Spinal cord (tissue), 10 donors: ENCODE results near the gene CDKN2B-AS1. TPM values are rescaled to one million over a fixed set of nuclear protein-coding genes. Genes with fewer than 3 reads are reported as not detected.

Experiments used
- DNase-seq, 6 donors: peaks; one replicate each; pipeline versions ENCODE4 v3.0.0 to v3.0.0-alpha.2; 2013 to 2015; ENCODE audit warnings: low spot score in 6 of 6, low read depth in 4 of 6
- H3K27ac ChIP-seq: one replicate; pipeline ENCODE4 v1.5.1; 2013; ENCODE audit warnings: low read depth, low read length, control low read depth
- H3K27me3 ChIP-seq: one replicate; pipeline ENCODE4 v1.6.1; 2013; ENCODE audit warnings: low read length; ENCODE audit not compliant: control insufficient read depth, insufficient read depth
- H3K36me3 ChIP-seq: one replicate; pipeline ENCODE4 v1.6.1; 2013; ENCODE audit warnings: low read length; ENCODE audit not compliant: control insufficient read depth, insufficient read depth
- H3K4me1 ChIP-seq: one replicate; pipeline ENCODE4 v1.6.1; 2013; ENCODE audit warnings: low read length; ENCODE audit not compliant: control insufficient read depth, insufficient read depth
- H3K4me3 ChIP-seq: one replicate; pipeline ENCODE4 v1.5.1; 2013; ENCODE audit warnings: low read depth, low read length, control low read depth
- H3K9me3 ChIP-seq: one replicate; pipeline ENCODE4 v1.6.1; 2013; ENCODE audit warnings: low read length; ENCODE audit not compliant: control insufficient read depth, insufficient read depth
- WGBS: methylation state at CpG from one replicate; pipeline ENCODE4 v1.1.5; 2013; ENCODE audit warnings: missing lambda C conversion rate; ENCODE audit not compliant: insufficient coverage; 5-methylcytosine and 5-hydroxymethylcytosine counted together
- polyA plus RNA-seq, 2 donors: library from polyadenylated mRNA; unstranded; fragments of 120-200 nt; gene quantifications; one replicate each; pipeline ENCODE4 v1.2.1, GENCODE V29; 2013; ENCODE audit not compliant: insufficient read length in 2 of 2
- total RNA-seq, 2 donors: library from RNA; depleted of rRNA in 1 of 2; stranded (reverse); fragments of 120-200 nt in 1 of 2; fragments of >200 nt in 1 of 2; gene quantifications; one replicate each; pipeline versions ENCODE4 v1.2.3 to v1.2.4, GENCODE V29; 2013 to 2014
- donor health status: healthy.

CDKN2B-AS1 gene
- total and polyA plus RNA-seq, 4 donors: 0.29 to 0.55 (median 0.50) TPM

- WGBS: no CpG with 5 or more reads among the region's 1 CpG
- no peaks in the 10 kb centered on the region for H3K36me3 ChIP-seq
- DNase-seq: no peak
These were observed 7.4 kb downstream of the CDKN2B-AS1 start for GRCh38 chr9:22002038-22002437.

GRCh38 chr9:22005021-22005701 lies 10.6 kb downstream of the CDKN2B-AS1 start:
- Histone ChIP-seq H3K4me3 (no peak overlapping the region), H3K9me3 (no peaks in the 10 kb centered on the region), H3K27ac (no peak overlapping the region), H3K27me3 (peaks cover 90% of the 10 kb centered on the region), H3K4me1 (peaks cover 18% of the 10 kb centered on the region), H3K36me3 (no peaks in the 10 kb centered on the region)
- DNase-seq: peak in 1 of 6 donors; percentile 53
- WGBS: 8% methylated on average over 22 of the region's 25 CpGs

More at GRCh38 chr9:22002038-22002437, 7.4 kb downstream of the CDKN2B-AS1 start:
- peaks cover 75% of the 10 kb centered on the region for H3K27me3 ChIP-seq
- no peak overlapping the region for H3K27ac ChIP-seq
- H3K4me1 ChIP-seq: peaks cover 7% of the 10 kb centered on the region
- H3K9me3 ChIP-seq: no peaks in the 10 kb centered on the region
- H3K4me3 ChIP-seq: no peak overlapping the region

GRCh38 chr9:22005702-22006606 lies 11.4 kb downstream of the CDKN2B-AS1 start:
- Histone ChIP-seq H3K36me3 (no peaks in the 10 kb centered on the region), H3K4me3 (no peak overlapping the region), H3K27me3 (peaks cover 91% of the 10 kb centered on the region), H3K27ac (no peak overlapping the region), H3K4me1 (peaks cover 18% of the 10 kb centered on the region), H3K9me3 (no peaks in the 10 kb centered on the region)
- no peak for DNase-seq
- 3% methylated on average over 40 of the region's 44 CpGs for WGBS

- 0% methylated on average over 7 of the region's 8 CpGs for WGBS
These were observed 13.8 kb downstream of the CDKN2B-AS1 start for GRCh38 chr9:22008384-22008716.

GRCh38 chr9:22008717-22009505 lies 14.3 kb downstream of the CDKN2B-AS1 start, which contains the start of gene CDKN2B:
TSS of gene CDKN2B (minus strand) at chr9:22009305. CDS start at chr9:22008953, 352 bp downstream.
- Histone ChIP-seq H3K27ac (peak within 1 kb of the TSS; percentile 12), H3K4me3 (peak within 1 kb of the TSS; percentile 66), H3K9me3 (no peaks in the 10 kb centered on the region), H3K4me1 (peaks cover 18% of the 10 kb centered on the region), H3K36me3 (no peaks in the 10 kb centered on the region), H3K27me3 (peaks cover 84% of the 10 kb centered on the region)
- WGBS: 0% methylated on average over 86 of the region's 86 CpGs
- peak in 5 of 6 donors; percentile 50 to 94 (median 78) for DNase-seq

More at GRCh38 chr9:22008384-22008716, 13.8 kb downstream of the CDKN2B-AS1 start:
- Histone ChIP-seq H3K9me3 (no peaks in the 10 kb centered on the region), H3K27ac (no peak overlapping the region), H3K4me1 (peaks cover 18% of the 10 kb centered on the region), H3K36me3 (no peaks in the 10 kb centered on the region), H3K27me3 (peaks cover 89% of the 10 kb centered on the region), H3K4me3 (no peak overlapping the region)
- DNase-seq: peak in 1 of 6 donors; percentile 59

- no peaks in the 10 kb centered on the region for H3K36me3 ChIP-seq
- peaks cover 79% of the 10 kb centered on the region for H3K27me3 ChIP-seq
- H3K4me3 ChIP-seq: peak overlapping the region; percentile 66
- peaks cover 2% of the 10 kb centered on the region for H3K9me3 ChIP-seq
- WGBS: 6% methylated on average over 6 of the region's 6 CpGs
- peaks cover 18% of the 10 kb centered on the region for H3K4me1 ChIP-seq
- no peak overlapping the region for H3K27ac ChIP-seq
- no peak for DNase-seq
These were observed 14.9 kb downstream of the CDKN2B-AS1 start for GRCh38 chr9:22009506-22009867.

GRCh38 chr9:22010866-22011625 lies 16.5 kb downstream of the CDKN2B-AS1 start:
- Histone ChIP-seq H3K36me3 (no peaks in the 10 kb centered on the region), H3K9me3 (peaks cover 2% of the 10 kb centered on the region), H3K27ac (no peak overlapping the region), H3K4me3 (no peak overlapping the region), H3K4me1 (peaks cover 13% of the 10 kb centered on the region), H3K27me3 (peaks cover 63% of the 10 kb centered on the region)
- DNase-seq: peak in 2 of 6 donors; percentile 28 to 65
- 3% methylated on average over 9 of the region's 13 CpGs for WGBS

GRCh38 chr9:22022396-22022795 lies 27.8 kb downstream of the CDKN2B-AS1 start:
- H3K27me3 ChIP-seq: no peaks in the 10 kb centered on the region
- H3K4me3 ChIP-seq: no peak overlapping the region
- no peaks in the 10 kb centered on the region for H3K4me1 ChIP-seq
- no peak overlapping the region for H3K27ac ChIP-seq
- WGBS: no CpG with 5 or more reads among the region's 3 CpGs
- H3K9me3 ChIP-seq: no peaks in the 10 kb centered on the region
- no peak for DNase-seq
- no peaks in the 10 kb centered on the region for H3K36me3 ChIP-seq

- 61% methylated on average over 2 of the region's 6 CpGs for WGBS
- H3K9me3 ChIP-seq: no peaks in the 10 kb centered on the region
These were observed 32.1 kb downstream of the CDKN2B-AS1 start for GRCh38 chr9:22026696-22027095.

More at GRCh38 chr9:22026696-22027095, 32.1 kb downstream of the CDKN2B-AS1 start:
- H3K27ac ChIP-seq: no peak overlapping the region
- no peaks in the 10 kb centered on the region for H3K36me3 ChIP-seq
- no peak for DNase-seq
- no peaks in the 10 kb centered on the region for H3K4me1 ChIP-seq
- no peak overlapping the region for H3K4me3 ChIP-seq
- no peaks in the 10 kb centered on the region for H3K27me3 ChIP-seq
